Measurements from ENCODE around the gene SNHG17. TPM values are rescaled to one million over a fixed set of nuclear protein-coding genes. Genes with fewer than 3 reads are reported as not detected.
"Not testable (repeated sequence)": the region's sequence is repeated elsewhere in the genome, so short reads cannot be mapped to it uniquely, and the experiment has no call there.

Gene SNHG17
- total and polyA plus RNA-seq, 8 donors: 12.8 to 38.7 (median 17.0) TPM

GRCh38 chr20:38387953-38388352 is 47.2 kb downstream of the SNHG17 start:
- Histone ChIP-seq H3K27me3 (no peaks in the 10 kb centered on the region), H3K9me3 (no peaks in the 10 kb centered on the region), H3K36me3 (no peaks in the 10 kb centered on the region), H3K4me1 (no peaks in the 10 kb centered on the region), H3K27ac (no peak overlapping the region), H3K4me3 (no peak overlapping the region)
- no peak for TF ChIP-seq CTCF (IDR thresholded peaks at IDR 0.05)
- FAIRE-seq (no peak), ATAC-seq (no peak), DNase-seq (no peak)
- intact Hi-C loops (cut with DNase I): no loop called here
- WGBS, 2 donors: 45 to 54% methylated on average over 4 of the region's 4 CpGs

GRCh38 chr20:38386851-38387250 is 48.3 kb downstream of the SNHG17 start:
- FAIRE-seq (no peak), ATAC-seq (no peak), DNase-seq (no peak)
- 44 to 55% methylated on average over 2 of the region's 2 CpGs for WGBS, 2 donors
- TF ChIP-seq CTCF (IDR thresholded peaks at IDR 0.05): no peak
- no peak overlapping the region for H3K4me3 ChIP-seq
- H3K27me3 ChIP-seq: no peaks in the 10 kb centered on the region
- H3K36me3 ChIP-seq: no peaks in the 10 kb centered on the region
- H3K9me3 ChIP-seq: no peaks in the 10 kb centered on the region
- intact Hi-C loops (cut with DNase I): no loop called here
- H3K4me1 ChIP-seq: no peaks in the 10 kb centered on the region
- H3K27ac ChIP-seq: no peak overlapping the region

- H3K4me1 ChIP-seq: no peaks in the 10 kb centered on the region
- DNase-seq (no peak), ATAC-seq (no peak), FAIRE-seq (no peak)
- H3K4me3 ChIP-seq: no peak overlapping the region
- intact Hi-C loops (cut with DNase I): no loop called here
- no peak for TF ChIP-seq CTCF (IDR thresholded peaks at IDR 0.05)
- H3K9me3 ChIP-seq: no peaks in the 10 kb centered on the region
- H3K27me3 ChIP-seq: no peaks in the 10 kb centered on the region
- WGBS, 2 donors: 61 to 73% methylated on average over 8 of the region's 8 CpGs
- no peaks in the 10 kb centered on the region for H3K36me3 ChIP-seq
- H3K27ac ChIP-seq: no peak overlapping the region
These were observed 49.1 kb downstream of the SNHG17 start for GRCh38 chr20:38386004-38386403.

GRCh38 chr20:38383147-38383546 is 52.0 kb downstream of the SNHG17 start:
- Histone ChIP-seq H3K27ac (no peak overlapping the region), H3K36me3 (no peaks in the 10 kb centered on the region), H3K9me3 (no peaks in the 10 kb centered on the region), H3K4me1 (no peaks in the 10 kb centered on the region), H3K27me3 (no peaks in the 10 kb centered on the region), H3K4me3 (no peak overlapping the region)
- intact Hi-C loops (cut with DNase I): no loop called here
- TF ChIP-seq CTCF (IDR thresholded peaks at IDR 0.05): no peak
- no peak for ATAC-seq
- DNase-seq: no peak
- 73 to 74% methylated on average over 4 of the region's 4 CpGs for WGBS, 2 donors
- FAIRE-seq: no peak

- ATAC-seq; intact Hi-C loops (cut with DNase I); H3K36me3 ChIP-seq; H3K9me3 ChIP-seq; H3K27ac ChIP-seq; H3K4me1 ChIP-seq; H3K27me3 ChIP-seq; H3K4me3 ChIP-seq; DNase-seq; FAIRE-seq: not testable (repeated sequence)
- whole genome bisulfite sequencing, 2 donors: no CpG with 5 or more reads among the region's 5 CpGs
These were observed 57.3 kb downstream of the SNHG17 start for GRCh38 chr20:38377838-38378237.

Measured in pancreas (tissue), 10 donors.